Stimulated activated CD4-positive, alpha-beta T cell treated with anti-CD3 and anti-CD28 coated beads, Interleukin-1b, Interleukin-23, amount 100 ng/mL, for 1 hour (primary cell): ENCODE results near the gene L3MBTL3.

ENCODE experiments used
- DNase-seq, 2 donors: peaks; one replicate each; pipeline ENCODE4 v3.0.0-alpha.2; 2020; ENCODE audit warnings: low read depth in 2 of 2

L3MBTL3 gene

DNA sequence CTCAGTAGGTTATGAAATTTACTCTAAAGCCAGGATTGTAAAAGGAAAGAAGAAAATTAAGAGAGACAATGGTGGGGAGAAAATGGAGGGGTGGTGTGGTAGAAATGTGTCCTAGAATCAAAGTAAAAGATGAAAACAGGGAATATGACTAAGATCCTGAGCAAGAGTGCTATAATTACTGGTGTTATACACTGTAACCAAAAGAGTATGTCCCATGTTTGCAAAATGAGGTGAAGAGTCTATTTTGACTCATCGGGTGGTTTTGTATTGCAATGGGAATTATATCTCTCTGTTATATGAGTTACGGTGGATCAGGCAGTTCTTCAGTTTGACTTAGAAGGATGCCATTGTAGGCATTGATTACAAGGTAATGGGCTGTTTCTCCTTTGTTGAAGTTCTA lies 8.5 kb downstream of the L3MBTL3 start:
- DNase-seq, result no peak

DNA sequence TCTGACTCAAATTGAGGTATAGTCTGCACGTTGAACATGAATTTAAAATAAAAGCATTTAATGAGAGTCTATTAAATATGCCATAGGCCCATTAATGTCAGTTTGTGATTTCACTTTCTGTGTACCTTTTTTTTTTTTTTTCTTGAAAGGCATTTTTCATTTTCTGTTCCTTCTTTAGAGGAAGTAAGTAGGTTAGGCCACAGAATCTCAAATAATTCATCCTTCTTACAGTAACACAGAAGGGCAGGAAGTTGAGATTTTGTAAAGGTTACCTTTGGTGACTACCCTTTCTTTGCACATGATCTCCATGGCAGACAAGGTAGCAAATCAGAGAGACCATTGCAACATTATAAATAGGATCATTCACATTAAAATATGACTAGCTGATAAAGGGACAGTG lies 9.6 kb downstream of the L3MBTL3 start:
- DNase-seq, result no peak

DNA sequence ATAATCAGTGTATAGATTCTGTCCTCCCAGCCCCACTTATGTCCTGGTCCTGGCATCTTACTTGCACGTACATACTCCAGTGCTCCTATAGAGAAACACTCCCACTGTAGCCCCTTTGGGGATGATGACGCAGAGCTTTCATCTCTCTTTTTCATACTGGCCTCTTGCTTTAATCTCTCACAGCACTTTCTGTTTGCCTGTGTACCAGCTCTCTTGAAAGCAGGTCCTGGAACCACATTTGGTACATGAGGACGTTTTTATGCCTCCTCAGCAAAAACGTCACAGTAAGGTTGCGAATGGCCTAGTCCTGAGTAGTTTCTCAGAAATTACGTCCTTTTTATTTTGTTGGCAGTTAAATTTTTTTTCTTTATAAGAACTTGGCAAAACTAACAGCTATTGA lies 10.8 kb downstream of the L3MBTL3 start:
- DNase-seq, result no peak

DNA sequence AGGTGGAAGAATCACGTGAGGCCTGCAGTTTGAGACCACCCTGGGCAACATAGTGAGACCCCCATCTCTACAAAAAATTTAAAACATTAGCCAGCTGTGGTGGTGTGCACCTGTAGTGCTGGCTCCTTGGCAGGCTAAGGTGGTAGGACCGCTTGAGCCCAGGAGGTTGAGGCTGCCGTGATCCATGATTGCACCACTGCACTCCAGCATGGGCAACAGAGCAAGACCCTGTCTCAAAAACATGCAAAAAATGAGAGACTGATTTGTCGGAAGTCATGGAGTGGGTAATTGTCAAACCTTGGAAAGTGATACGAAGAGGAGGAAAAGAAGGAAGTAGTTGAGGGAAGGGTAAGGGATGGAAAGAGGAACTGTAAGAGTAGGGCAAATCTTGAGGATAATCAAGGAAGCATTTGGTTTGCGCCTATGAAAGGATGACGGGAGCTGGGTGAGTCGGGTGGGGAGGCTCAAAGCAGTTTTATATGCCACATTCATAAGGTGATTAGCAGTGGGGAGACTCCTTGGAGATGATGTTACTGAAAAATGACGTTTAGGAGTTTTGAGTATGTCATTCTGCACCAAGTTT lies 14.5 kb downstream of the L3MBTL3 start:
- no peak for DNase-seq

DNA sequence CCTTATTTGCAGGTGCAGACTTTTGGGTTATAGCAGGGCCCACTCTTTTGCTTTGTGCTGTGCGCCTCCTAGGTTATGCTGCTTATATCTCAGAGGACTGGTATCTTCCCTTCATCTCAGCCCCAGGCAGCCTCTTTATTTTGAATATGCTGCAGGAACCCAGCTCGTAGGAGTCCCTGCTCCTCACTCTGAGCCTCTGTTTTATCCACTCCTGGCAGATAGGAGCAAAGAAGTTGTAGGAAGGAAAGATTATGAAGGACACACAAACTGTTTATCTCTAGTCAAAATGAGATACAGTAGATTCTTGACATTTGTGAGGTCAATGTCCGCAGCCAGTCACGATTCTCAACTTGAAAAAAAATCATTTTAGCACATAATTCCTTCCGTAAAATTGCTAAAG lies 15.6 kb downstream of the L3MBTL3 start:
- no peak for DNase-seq

DNA sequence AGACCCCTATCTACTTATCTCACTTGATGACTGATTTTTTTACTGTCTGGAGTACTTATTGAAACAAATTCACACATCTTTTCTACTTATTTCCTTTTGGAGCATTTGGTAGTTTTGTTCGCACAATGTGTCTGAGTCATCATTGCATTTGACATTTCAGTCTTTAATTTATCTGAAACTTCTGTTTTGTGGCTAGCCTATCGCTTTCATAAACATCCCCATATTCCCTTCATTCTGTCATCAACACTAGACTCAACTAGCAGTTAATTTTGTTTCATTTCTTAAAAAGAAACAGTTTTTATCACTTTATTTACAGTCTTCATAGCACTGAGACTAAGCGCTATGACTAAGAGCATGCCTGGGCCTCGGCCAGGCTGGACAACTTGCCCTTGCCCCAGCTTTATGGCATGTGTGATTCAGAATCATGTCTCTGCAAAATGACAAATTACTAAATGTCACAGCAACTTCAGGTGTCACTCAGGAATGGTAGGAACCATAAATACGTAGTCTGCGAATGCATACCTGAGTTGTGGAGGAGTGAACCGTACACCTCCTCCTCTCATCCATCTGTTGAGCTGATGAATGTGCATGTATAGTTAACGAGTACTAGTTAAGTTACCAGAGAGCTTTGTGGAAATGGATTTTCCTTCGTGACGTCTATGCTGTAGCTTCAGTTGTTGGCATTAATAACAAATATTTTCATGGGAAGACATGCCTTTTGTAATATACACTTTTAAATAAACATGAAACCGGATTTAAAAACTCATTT lies 16.2 kb downstream of the L3MBTL3 start:
- no peak for DNase-seq

DNA sequence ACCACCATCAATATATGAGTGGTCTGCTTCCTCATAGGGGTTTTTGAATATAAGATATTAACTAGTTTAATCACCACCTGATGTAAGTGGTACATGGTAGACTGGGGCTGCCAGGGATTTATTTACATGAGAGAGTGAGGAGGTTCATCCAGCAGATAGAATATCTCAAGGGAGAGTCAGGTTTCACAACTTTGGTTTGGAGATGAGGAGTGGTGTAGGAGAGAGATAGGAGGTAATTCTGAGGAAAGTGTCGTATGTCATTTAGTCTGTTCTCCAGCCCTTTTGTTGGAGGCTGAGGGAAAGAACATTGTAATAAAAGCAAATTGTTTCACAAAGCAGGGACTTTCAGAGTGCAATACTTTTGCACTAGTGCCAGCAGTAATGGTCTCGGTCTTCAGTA lies 16.8 kb downstream of the L3MBTL3 start:
- DNase-seq, result no peak

DNA sequence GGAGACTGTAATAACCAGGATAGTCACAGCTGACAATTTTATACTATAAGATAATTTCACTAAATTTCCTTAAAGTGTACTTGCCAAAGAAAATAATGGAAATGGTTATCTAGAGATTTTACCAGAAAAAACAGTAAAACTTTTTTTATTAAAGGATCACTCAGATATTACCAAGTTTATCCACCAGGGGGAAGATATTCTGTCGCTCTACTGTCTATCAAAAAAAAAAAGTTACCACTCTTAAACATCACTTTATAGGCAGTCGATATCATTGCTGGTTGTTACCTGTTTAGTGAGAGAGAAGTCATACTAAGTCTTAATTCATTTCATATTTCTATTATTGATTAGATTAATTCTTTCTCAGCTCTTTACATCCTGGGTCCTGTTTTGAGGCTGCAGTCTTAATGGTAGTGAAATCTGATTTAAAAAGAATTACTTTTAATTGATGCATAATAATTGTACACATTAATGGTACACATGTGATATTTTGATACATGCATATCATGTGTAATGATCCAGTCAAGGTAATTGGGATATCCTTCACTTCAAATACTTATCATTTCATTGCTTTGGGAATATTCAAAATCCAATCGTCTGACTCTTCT lies 18.9 kb downstream of the L3MBTL3 start:
- DNase-seq, result no peak

DNA sequence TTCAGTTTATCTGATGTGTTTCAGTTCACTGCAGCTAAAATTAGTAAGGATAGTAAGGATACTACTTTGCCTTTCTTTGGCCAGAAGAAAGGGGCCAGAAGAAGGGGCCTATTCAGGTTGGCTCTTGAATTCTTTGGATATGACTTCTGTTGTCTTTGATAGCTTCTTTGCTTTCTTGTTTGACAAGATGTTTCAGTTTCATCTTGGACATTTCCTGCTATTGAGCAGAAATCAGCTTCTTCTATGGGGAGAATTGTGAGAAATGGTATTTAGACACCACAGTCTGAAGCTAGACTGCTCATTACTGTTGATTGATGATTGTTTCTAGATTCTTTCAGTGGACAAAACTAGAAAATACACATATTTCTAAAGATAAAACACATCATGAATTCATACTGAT lies 23.2 kb downstream of the L3MBTL3 start:
- DNase-seq, result no peak

DNA sequence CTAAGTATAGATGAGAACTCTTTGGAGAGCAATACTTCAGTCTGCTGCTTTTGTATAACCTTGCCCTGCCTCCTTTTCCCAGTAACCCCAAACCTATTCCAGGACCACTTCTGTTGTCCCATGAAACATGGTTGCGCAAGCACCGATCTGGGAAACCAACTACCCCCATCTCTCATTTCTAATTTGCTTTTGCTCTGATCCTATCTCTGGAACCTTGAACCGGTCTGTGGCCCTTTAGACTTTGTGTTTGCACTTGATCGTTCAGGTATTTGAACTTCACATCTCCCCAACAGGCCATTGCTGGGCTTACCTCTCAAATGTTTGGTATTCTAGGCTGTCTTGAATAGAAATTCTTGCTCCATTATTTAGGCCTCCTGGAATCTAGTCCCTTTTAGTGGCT lies 25.0 kb downstream of the L3MBTL3 start:
- DNase-seq, result no peak

DNA sequence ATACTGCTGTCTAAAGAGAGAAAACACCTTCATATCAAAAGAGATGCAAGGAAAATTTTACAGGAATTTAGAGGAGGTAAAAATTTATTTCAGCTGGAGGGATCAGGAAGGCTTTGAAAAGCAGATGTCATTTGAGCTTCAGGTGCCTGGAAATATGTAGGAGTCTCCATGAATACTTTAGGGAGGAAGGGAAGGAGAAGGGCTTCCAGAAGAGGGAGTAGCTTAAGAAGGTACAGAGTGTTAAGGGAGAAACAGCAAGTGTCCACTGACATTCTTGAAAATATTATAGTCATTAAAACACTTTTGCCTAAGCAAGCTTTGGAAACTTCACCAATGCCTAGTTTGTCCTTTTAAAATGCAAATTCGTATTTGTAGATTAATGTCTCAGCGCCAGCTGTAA lies 27.2 kb downstream of the L3MBTL3 start:
- DNase-seq, result no peak

DNA sequence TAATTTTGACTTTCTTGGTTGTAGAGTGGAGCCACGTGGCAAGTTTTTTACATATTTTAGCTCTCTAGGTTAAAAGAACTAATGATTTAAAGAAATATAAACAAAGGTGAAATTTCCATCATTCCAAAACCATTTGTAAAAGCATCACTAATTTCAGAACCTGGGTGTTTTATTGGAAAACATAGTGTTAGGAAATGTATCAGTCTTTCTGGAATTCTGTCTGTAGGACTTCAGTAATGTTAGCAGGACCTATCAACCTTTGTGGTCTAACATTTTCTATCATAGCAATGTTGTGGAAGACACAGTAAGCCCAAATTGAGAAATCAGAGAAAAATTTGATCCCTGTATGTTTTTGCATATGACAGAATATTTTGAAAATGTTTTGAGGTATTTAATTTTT lies 28.3 kb downstream of the L3MBTL3 start:
- DNase-seq, result no peak

DNA sequence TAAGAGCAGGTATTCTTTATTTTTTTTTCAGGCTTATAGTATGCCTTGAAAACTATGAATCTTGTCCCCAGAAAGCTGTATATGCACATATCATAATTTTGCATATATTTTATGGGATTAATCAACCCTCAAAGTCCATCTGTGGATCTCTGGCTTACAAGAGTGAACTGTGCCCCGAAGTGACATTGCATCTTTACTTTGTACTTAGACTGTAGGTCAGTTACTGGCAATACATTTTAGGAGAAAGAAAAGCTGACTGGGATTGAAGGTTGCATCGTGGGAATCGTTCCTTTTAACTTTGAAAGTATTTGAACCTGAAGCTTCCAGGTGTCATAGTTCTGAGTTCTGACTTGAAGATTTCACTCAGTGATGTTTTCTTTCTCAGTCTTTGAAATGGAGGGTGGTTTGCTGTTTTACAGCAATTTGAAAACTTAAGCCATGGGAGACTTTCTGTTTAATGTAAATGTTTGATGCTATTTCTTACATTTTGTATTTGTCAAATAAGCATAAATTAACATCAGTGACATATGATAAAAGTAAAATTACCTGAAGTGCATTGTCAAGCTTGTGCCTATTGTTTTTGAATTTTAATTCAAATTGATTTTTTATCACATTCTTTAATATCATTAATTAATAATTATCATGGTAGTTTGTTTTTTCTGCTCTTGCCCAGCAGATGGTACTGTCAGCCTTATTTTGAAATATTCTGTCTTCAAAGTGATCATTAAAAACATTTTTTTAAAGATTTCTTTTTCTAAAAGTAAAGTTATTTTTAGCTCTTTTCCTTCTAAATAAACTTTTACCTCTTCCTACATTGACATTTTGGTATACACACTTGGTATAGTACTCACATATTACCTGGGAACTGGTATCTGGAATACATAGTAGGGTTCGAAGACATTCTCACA lies 29.0 kb downstream of the L3MBTL3 start:
- no peak for DNase-seq

DNA sequence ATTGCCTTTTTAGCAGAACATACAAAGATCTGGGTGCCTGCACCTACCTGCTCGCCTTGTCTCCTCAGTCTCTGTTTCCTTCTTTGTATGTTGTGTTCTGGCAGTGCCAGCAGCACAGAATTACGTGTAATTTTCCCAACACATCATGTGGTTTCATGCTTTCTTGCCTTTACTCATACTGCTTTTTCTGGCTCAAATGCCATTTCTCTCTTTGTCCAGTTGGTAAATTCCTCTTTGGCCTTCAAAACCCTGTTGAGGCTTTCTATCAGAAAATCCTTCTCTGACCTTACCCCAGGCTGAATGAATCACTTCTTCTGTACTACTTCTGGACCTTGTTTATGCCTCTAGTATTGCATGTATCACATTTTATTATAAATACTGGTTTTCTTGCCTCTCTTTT lies 31.8 kb downstream of the L3MBTL3 start:
- no peak for DNase-seq

DNA sequence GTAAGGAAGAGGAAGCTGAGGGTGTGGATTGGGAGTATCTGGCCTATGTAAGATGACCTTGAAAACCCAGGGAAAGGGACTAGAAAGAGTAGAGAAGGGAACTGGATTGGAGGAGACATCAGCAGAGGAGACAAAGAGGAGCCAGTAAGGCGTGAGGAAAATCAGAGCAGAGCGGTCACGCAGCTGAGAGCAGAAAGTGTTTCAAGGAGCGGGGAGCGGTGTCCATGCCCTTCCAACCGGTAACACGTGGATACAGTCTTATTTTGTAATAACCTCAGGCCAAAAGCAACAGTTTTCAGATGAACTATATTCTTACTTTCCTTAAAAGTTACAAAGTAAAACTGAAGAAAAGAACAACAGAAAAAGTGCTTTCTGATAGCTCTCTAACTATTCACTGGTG lies 36.3 kb downstream of the L3MBTL3 start:
- no peak for DNase-seq

DNA sequence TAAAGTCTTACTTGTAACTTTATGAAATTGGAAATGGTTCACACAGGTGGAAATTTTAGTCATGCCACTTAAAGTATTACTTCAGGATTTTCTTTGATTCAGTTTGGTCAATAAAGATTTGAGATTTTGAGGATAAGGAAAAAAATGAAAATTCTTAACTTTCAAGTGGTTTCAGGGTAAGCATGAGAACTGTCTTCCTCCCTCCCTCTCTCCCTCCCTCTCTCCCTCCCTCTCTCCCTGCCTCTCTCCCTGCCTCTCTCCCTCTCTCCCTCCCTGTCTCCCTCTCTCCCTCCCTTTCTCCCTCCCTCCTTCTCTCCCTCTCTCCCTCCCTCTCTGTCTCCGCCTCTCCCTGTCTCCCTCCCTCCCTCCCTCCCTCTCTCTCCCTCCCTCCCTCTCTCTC lies 36.9 kb downstream of the L3MBTL3 start:
- DNase-seq, result no peak

DNA sequence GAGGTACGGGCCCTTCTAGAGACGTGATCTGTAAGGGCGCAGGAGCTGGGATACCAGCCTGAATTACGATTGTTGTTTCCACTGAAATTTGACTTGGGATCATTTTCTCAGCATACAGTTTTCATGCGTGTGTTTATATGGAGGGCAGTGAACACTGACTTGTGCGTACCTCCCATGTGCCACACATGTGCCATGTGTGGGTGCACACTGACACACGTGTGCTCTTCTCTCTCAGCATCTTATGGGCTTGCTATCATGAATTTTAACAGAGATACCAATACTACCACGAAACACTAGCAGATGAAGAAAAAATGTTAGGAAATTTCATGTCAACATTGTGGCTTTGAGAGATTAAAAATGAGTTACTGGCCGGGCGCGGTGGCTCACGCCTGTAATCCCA lies 39.1 kb downstream of the L3MBTL3 start:
- DNase-seq, result no peak

DNA sequence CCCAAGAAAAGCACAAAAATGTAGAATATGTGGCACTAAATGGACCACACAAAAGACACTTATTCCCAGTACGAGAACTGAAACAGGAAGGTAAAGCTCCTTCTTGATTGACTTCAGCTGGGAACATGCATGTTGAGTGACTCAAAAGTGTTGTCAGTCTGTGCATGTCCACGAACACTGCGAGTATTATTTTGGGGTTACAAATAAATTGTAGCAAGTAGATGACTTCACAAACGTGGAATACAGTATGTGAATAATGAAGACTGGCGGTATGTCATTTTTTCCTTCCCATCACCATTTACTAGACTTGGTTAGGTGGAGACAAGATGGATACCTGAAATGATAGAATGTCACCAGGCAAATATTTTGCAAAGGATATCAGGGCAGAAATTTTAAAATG lies 45.4 kb downstream of the L3MBTL3 start:
- no peak for DNase-seq

DNA sequence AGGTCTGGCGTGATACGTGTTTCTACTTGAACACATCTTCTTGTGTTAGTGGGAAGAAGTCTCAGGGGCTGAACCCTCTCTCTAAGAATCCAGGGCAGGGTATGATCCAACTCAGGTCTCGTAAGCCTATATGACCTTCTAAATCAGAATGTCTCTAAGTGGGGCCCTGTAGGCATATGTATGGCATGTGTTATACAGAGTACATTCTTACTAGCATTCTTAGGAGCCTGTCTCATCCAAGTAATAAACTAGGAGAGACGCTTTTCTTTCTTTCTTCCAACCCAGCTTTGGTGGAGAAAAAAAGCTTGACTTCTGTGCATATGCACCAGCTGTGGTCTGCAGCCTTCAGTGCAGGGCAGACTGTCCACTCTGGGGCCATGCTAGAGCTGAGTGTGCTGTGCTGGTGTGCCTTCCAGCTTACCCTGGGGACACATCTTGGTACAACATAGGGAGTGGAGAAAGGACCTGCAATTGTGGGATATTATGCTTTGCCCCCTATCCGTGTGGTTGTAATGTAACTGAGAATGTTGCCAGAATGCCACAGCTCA lies 47.3 kb downstream of the L3MBTL3 start:
- DNase-seq, result no peak

DNA sequence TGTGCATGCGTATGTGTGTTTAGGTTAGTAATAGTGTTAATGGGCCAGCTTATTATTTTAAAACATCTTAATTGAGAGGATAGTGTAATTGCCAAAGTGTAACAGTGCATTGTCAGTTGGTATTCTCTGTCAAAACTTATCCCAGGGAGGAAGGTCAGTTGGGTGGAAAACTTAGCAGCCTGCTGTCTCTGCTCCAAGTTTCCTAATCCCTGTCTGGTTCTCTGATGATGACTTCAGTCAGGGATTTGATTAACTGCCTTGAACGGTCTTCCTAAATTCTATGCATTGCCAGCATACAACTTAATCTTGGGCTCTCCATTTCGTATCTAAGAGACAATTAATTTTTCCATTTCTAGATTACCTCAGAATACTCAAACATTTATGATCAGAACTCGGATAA lies 51.1 kb downstream of the L3MBTL3 start:
- DNase-seq, result no peak

DNA sequence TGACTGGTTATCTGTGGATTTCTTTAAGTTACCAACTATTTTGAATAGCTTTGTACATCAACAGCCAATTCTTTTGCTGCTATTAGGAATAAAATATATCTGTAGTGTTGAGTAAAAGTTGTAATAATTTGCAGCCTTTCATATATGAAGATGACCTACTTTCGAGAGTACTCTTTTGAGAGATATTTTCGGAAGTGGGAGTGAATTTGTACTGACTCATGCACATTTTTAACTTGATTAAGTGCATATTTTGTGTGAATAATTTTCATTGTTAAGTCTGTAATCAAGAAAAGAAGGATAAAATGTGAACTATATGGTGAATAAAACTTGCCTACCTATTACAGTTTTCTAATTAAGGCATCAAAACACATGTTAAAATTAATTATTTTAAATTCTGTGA lies 51.9 kb downstream of the L3MBTL3 start:
- DNase-seq, result no peak

DNA sequence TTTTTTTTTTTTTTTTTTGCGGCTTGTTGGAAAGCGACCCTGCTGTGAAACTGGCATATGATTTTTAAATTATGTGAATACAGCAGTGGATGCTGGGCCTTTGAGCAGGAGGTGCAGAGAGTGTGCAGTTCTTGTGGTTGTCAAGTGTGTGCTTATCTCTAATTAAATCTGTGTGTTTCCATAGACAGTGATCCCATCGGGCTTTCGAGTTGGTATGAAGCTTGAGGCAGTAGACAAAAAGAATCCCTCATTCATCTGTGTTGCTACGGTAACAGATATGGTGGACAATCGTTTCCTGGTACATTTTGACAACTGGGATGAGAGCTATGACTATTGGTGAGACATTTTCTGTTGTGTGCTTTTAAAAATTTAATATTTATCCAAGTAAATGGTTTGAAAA lies 52.4 kb downstream of the L3MBTL3 start:
- DNase-seq, result no peak
